NCI-H345 treated with DMSO at 0.1 percent for 48 hours (cell line): Measurements from ENCODE around the gene CFAP92.
"Not testable (repeated sequence)": the region's sequence is repeated elsewhere in the genome, so short reads cannot be mapped to it uniquely, and the experiment has no call there.

Source experiments
- DNase-seq: peaks from one replicate; lab custom pipeline; 2025; ENCODE audit not compliant: unreplicated experiment; lab: John Stamatoyannopoulos, UW

CFAP92 gene

DNA sequence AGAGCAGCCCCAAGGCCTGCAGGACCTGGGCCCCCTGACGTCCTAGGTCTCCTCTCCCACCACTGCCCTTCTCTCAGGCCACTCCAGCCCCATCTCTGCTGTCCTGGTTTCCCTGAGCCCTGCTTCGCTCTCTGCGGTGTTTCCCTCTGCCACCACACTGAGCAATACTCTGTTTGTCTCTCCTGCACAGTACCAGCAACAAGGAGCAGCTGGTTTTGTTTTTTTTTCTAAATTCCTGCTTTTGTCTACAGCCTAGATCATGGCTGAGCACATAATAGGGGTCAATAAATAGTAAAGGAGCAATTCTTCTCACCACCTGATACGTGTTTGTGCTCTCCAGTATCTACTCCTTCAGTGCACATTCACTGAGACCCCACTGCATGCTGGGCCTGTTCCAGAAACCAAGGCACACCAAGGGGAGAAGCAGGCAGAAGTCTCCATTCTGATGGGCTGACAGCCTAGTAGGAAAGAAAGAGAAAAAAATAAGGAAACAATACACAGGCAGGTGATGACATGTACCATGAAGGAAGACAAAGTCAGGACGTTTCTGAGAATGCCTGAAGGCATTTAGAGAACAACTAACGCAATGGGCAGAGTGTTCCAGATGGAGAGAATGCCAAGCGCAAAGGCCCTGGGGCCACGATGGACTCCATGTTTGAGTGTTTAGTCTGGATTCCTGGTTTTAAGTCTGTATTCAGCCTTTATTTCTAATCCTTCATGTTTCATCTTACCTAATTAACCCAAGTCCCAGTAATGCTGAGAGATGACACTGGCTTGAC, 120.4 kb downstream of the CFAP92 start:
- DNase-seq: no peak

DNA sequence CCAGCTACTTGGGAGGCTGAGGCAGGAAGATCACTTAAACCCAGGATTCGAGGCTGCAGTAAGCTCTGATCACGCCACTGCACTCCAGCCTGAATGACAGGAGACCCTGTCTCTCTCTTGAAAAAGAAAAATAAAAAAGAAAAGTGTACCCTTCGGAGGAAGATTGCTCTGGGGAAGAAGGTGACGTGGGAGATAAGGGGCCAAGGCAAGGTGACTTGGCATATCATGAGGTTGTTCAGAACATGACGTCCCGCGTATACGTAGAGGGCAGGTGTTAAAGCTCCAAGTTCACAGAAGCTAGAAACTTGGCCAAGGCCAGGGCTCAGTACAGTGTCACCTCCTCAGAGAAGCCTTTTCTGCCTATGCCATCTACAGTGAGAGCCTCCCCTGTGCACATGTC, 121.1 kb downstream of the CFAP92 start:
- DNase-seq: no peak

DNA sequence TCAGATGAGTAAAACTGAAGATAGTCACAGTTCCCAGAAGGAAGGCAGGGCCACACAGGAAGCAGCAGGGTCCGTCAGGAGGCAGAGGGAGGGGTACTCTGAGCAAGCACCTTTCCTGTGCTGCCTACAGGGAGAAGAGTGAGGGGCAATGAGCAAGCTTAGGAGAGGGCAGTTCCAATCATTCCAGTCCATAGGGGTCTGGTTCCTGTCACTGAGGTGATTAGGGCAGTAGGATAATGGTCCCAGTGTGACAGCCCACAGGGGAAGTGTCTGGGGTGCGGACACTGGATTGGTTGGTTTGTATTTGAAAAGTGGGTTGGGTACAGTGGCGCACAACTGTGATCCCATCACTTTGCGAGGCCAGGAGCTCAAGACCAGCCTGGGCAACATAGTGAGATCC, 121.6 kb downstream of the CFAP92 start:
- DNase-seq: no peak

DNA sequence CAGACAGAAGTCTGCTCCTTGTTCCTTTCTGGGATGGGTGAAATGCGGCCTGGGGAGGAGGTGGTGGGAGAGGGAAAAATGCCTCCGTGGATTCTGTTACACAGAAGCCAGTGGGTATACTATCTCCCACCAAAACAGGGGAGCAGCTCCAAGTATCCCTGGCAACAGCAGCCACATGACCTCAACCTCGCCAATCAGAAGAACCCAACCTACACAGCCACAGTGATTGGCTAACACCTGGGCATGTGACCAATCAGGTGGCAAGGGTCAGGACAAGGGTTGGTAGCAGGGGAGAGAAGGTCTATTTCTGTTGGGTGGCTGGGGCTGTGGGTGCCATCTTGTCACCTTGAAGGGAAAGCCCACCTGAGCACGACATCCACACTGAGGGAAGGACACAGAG, 123.5 kb downstream of the CFAP92 start:
- no peak for DNase-seq

DNA sequence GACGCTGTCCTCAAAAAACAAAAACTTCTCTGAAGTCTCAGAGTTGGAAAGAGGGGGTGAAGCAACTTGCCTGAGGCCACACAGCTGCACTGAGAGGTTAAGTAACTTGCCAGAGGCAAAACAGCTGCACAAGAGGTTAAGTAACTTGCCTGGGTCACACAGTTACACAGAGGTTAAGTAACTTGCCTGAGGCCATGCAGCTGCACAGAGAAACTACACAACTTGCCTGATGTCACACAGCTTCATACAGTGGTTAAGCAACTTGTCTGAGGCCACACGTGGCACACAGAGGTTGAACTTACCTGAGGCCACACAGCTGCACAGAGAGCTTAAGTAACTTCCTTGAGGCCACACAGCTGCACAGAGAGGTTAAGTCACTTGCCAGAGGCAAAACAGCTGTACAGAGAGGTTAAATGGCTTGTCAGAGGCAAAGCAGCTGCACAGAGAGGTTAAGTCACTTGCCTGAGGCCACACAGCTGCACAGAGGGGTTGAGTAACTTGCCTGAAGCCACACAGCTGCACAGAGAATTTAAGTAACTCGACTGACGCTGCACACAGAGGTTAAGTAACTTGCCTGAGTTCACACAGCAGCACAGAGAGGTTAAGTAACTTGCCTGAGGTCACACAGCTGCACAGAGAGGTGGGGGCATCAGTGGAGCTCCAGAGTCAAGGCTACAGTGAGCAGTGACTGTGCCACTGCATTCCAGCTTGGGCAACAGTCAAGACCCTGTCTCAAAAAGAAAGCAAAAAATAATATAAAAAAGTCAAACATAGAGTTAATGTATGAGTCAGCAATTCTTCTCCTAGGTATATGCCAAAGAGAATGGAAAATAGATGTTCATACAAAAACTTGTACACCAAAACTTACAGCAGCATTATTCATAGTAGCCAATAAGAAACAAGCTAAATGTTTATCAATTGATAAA, 126.4 kb downstream of the CFAP92 start:
- DNase-seq: no peak

DNA sequence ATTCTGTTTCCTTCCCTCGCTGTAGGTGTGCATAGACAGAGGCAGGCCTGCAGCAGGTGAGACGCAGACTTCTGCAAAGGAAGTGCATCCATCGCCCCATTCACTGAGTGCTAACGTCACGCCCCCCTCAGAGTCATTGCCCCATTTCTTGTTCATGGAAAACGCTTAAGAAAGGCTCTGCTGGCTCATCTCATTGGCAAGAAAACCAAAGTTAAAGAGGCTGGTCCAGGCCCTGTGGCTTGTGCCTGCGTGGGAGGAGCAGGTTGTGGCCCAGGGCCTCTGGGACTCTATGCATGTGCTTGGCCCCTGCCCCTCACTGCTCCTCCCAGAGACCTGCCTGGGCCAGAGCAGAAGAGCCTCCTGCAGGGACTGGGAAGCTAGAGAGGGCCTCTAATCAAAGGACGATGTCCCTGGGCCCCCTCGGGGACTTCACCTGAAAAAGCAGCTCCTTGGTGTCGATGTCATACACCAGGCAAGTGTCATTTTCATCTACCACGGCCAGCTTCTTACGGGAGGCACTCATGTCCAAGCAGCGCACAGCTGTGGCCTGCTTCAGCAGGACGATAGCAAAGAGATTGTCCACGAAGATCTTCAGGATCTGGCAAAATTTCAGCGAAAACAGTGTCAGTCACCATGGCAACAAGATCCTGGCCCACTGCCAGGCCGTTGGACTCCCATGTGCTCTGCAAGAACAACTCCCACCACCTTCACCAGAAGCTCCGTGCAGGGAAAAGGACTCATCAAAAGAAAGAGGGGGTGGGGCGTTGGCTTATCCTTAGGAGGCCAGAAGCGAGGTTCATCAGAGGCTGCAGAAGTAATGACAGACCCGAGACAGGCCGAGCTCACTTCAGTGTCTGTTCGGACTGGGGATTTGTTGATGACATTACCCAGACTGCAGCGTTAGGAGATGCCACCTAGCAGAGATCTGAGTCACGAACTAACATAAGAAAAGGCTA, 128.7 kb downstream of the CFAP92 start:
- DNase-seq: not testable (repeated sequence)

DNA sequence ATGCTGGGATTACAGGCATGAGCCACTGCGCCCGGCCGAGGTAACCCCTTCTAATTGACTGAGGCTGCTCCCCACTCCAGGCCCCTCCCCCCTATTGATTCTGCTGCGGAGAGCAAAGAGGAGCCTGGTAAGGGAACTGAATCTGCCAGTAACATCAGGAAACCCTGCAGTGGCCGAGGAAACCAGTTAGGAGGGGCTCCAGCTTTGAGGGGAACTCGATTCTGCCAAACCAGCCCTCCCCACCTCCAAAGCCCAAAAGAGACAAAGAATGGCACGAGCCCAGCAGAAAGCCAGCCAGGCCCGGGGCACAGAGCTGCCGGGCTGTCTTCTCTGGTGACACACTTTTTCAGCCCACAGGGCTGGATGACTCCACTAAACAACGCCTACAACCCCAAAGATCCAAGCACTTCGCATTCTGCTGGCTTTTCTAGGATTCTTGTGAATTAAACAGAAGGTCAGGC, 129.5 kb downstream of the CFAP92 start:
- DNase-seq: no peak

DNA sequence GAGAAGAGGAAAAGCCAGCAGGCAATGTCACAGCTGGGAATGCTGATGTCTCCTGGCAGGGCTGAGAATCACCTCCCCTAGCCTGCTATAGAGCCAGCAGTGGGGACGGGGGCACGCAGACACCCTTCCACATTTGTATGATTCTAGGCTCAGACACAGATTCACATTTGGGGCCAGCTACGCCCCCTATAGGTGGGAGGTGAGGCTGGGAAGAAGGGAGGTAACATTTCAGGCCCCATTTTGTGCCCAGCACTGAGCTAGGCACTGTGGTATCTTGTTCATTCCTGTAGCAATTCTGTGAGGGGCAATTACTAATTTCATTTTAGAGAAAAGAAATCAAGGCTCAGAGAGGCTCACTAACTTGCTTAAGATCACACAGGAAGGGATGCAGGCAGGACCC, 130.3 kb downstream of the CFAP92 start:
- no peak for DNase-seq

DNA sequence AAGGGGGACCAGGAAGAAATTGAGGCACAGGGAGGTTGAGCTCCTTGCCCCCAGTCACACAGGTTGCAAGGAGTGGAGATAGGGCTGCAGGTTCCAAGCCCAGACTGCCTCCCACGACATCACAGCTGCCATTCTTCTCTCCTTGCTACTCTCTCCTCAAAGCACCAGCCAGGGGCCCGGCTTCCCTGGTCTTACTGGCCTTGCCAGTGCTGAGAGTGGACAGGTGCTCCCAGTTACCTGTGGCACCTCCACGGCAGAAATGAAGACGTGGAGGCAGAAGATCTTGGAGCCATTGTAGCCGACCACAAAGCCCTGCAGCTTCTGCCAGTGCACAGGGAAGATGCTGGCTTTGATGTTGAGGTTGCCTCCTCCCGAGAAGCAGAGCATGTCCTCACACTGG, 132.4 kb downstream of the CFAP92 start:
- DNase-seq: no peak
